ENCODE measurements around the gene ABCC1. TPM values are rescaled to one million over a fixed set of nuclear protein-coding genes. Genes with fewer than 3 reads are reported as not detected.

ABCC1 gene
- total RNA-seq, 1 experiment from 2014 or later, result 56.4 TPM

DNA sequence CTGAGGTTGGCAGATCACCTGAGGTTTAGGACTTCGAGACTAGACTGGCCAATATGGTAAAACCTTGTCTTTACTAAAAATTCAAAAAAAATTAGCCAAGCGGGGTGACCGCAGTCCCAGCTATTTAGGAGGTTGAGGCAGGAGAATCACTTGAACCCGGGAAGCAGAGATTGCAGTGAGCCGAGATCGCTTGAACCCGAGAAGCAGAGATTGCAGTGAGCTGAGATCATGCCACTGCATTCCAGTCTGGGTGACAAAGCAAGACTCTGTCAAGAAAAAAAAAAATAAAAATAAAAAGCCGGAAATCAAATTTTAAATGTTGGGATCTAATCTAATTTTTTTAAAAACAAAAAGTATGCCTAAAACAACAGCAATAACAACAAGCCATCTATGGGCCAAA is 56.3 kb downstream of the ABCC1 start:
- H3K79me2 ChIP-seq (ENCODE audit: insufficient read depth, low read length), result peaks cover 3% of the 10 kb centered on the region; the same call in 1 of the 2 replicates
- no peak for DNase-seq

More for the DNA sequence above, 56.3 kb downstream of the ABCC1 start:
- H3K4ac ChIP-seq (ENCODE audit: low read depth, low read length), result no peak overlapping the region
- no peak overlapping the region for H2AK5ac ChIP-seq (ENCODE audit: insufficient read length, low read length)
- H3K56ac ChIP-seq (ENCODE audit: insufficient read length, low read depth, low read length), result no peak overlapping the region
- H3K4me1 Mint-ChIP-seq, result peaks cover 7 to 9% of the 10 kb centered on the region in 2 experiments; a peak in 3 of 4 replicates
- no peaks in the 10 kb centered on the region for H3K9me3 Mint-ChIP-seq
- no peak overlapping the region; a peak in 1 of 7 replicates for H3K27ac Mint-ChIP-seq
- no peaks in the 10 kb centered on the region for H3K9me3 ChIP-seq (ENCODE audit: control insufficient read depth, low read depth, low read length)
- no peak overlapping the region for H2BK120ac ChIP-seq (ENCODE audit: low read depth, low read length, poor library complexity, severe bottlenecking)
- peaks cover 3% of the 10 kb centered on the region for H3K79me1 ChIP-seq (ENCODE audit: insufficient read depth, low read depth, low read length, poor library complexity, severe bottlenecking)
- no peaks in the 10 kb centered on the region; the same call in 1 of the 2 replicates for H3K27me3 Mint-ChIP-seq (ENCODE audit: low read depth)
- WGBS (ENCODE audit: extremely low coverage, insufficient read length, low lambda C conversion rate), result no CpG with 5 or more reads among the region's 8 CpGs
- H4K5ac ChIP-seq (ENCODE audit: insufficient read length, low read depth, low read length), result no peak overlapping the region
- peaks cover 11 to 27% (median 22%) of the 10 kb centered on the region in 3 experiments; a peak in 6 of 7 replicates for H3K36me3 Mint-ChIP-seq (ENCODE audit: insufficient read depth in 1 of 3, low read depth in 3 of 3)
- H2BK20ac ChIP-seq (ENCODE audit: low read depth, low read length, poor library complexity, severe bottlenecking), result no peak overlapping the region
- H3K4me2 ChIP-seq (ENCODE audit: insufficient read depth, insufficient read length, low read length), result no peak overlapping the region
- H3K23me2 ChIP-seq (ENCODE audit: insufficient read length, low read depth, low read length, poor library complexity, severe bottlenecking), result no peaks in the 10 kb centered on the region
- H3K9ac ChIP-seq (ENCODE audit: extremely low read depth, insufficient read length, low read length), result no peak overlapping the region
- H2BK5ac ChIP-seq (ENCODE audit: insufficient read length, low read length), result no peak overlapping the region
- H4K8ac ChIP-seq (replicated peaks; ENCODE audit: insufficient read length, low read depth, low read length), result no peak overlapping the region
- no peak overlapping the region for H3K14ac ChIP-seq (ENCODE audit: insufficient read depth, low read length)
- no peaks in the 10 kb centered on the region for H4K20me1 ChIP-seq (ENCODE audit: control insufficient read depth, insufficient read depth, insufficient read length)
- no peak overlapping the region for H3K23ac ChIP-seq (ENCODE audit: insufficient read length, low read depth, low read length)
- H3K18ac ChIP-seq (ENCODE audit: insufficient read length, low read depth, low read length), result no peak overlapping the region
- H3K27ac ChIP-seq (ENCODE audit: insufficient read length, low read depth, low read length), result no peak overlapping the region
- H2BK15ac ChIP-seq (ENCODE audit: low read depth, low read length), result no peak overlapping the region
- no peak overlapping the region for H3K4me3 Mint-ChIP-seq
- H2BK12ac ChIP-seq (ENCODE audit: insufficient read length, low read depth, low read length), result no peak overlapping the region
- H4K91ac ChIP-seq (ENCODE audit: insufficient read length, low read depth, low read length), result no peak overlapping the region
- no peaks in the 10 kb centered on the region for H3K27me3 ChIP-seq (ENCODE audit: insufficient read depth, low read length)
- H3K4me1 ChIP-seq (ENCODE audit: insufficient read depth, low read length), result no peaks in the 10 kb centered on the region
- no peak overlapping the region for H2AFZ ChIP-seq (ENCODE audit: low read length)
- no peak overlapping the region for H3T11ph ChIP-seq (ENCODE audit: low read length)
- TF ChIP-seq, protein P1, sequence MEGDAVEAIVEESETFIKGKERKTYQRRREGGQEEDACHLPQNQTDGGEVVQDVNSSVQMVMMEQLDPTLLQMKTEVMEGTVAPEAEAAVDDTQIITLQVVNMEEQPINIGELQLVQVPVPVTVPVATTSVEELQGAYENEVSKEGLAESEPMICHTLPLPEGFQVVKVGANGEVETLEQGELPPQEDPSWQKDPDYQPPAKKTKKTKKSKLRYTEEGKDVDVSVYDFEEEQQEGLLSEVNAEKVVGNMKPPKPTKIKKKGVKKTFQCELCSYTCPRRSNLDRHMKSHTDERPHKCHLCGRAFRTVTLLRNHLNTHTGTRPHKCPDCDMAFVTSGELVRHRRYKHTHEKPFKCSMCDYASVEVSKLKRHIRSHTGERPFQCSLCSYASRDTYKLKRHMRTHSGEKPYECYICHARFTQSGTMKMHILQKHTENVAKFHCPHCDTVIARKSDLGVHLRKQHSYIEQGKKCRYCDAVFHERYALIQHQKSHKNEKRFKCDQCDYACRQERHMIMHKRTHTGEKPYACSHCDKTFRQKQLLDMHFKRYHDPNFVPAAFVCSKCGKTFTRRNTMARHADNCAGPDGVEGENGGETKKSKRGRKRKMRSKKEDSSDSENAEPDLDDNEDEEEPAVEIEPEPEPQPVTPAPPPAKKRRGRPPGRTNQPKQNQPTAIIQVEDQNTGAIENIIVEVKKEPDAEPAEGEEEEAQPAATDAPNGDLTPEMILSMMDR (conservative IDR thresholded peaks at IDR 0.05), result no peak
